SK-N-SH treated with all-trans-retinoic acid at 6 μM for 48 hours (cell line): Measurements from ENCODE around the gene ERVK3-1.

ENCODE experiments used
- ATAC-seq: fragments of 200-7000 bp; cut with Tn5 transposase; 3 replicates; pipeline ENCODE4 v1.9.1; 2020; ENCODE audit warnings: mild to moderate bottlenecking, moderate library complexity
- ARNTL ChIP-seq: fragments of 450-650 bp; formaldehyde crosslinking; IDR thresholded peaks from 2 replicates; pipeline ENCODE4 v1.5.0; 2020; ENCODE audit warnings: low read depth, mild to moderate bottlenecking, moderate library complexity, borderline replicate concordance
- BACH2 ChIP-seq: fragments of 250-450 bp; sonication (Bioruptor Pico); IDR thresholded peaks from 2 replicates; pipeline ENCODE4 v1.9.0; 2021; ENCODE audit warnings: mild to moderate bottlenecking, borderline replicate concordance
- CSDC2 ChIP-seq: fragments of 250-450 bp; sonication (Bioruptor Pico); IDR thresholded peaks from 2 replicates; pipeline ENCODE4 v1.5.0; 2020; ENCODE audit warnings: mild to moderate bottlenecking, moderate library complexity
- CSRNP3 ChIP-seq: fragments of 250-450 bp; sonication (Bioruptor Pico); IDR thresholded peaks from 2 replicates; pipeline ENCODE4 v1.5.1; 2021; ENCODE audit warnings: mild to moderate bottlenecking, moderate library complexity
- ESRRG ChIP-seq: fragments of 250-450 bp; sonication (Bioruptor Pico); IDR thresholded peaks from 2 replicates; pipeline ENCODE4 v1.6.1; 2021; ENCODE audit warnings: mild to moderate bottlenecking
- GLIS3 ChIP-seq: fragments of 250-450 bp; sonication (Bioruptor Pico); IDR thresholded peaks from 2 replicates; pipeline ENCODE4 v1.5.0; 2020; ENCODE audit warnings: mild to moderate bottlenecking, moderate library complexity
- ISL1 ChIP-seq: fragments of 250-450 bp; sonication (Bioruptor Pico); IDR thresholded peaks from 2 replicates; pipeline ENCODE4 v2.1.2; 2022; ENCODE audit warnings: mild to moderate bottlenecking, moderate library complexity
- OSR1 ChIP-seq: fragments of 250-450 bp; sonication (Bioruptor Pico); IDR thresholded peaks from 2 replicates; pipeline ENCODE4 v1.8.0; 2022; ENCODE audit warnings: moderate library complexity, mild to moderate bottlenecking, inconsistent platforms
- PATZ1 ChIP-seq: fragments of 250-450 bp; sonication (Bioruptor Pico); IDR thresholded peaks from 2 replicates; pipeline ENCODE4 v1.8.0; 2020; ENCODE audit warnings: mild to moderate bottlenecking, moderate library complexity, borderline replicate concordance
- PPARA ChIP-seq: fragments of 250-450 bp; sonication (Bioruptor Pico); IDR thresholded peaks from 2 replicates; pipeline ENCODE4 v1.5.0; 2020; ENCODE audit warnings: mild to moderate bottlenecking, borderline replicate concordance
- SNAI2 ChIP-seq: fragments of 250-450 bp; sonication (Bioruptor Pico); IDR thresholded peaks from 2 replicates; pipeline ENCODE4 v1.5.0; 2020; ENCODE audit warnings: mild to moderate bottlenecking, moderate library complexity
- TCF4 ChIP-seq: fragments of 250-450 bp; sonication (Bioruptor Pico); IDR thresholded peaks from 2 replicates; pipeline ENCODE4 v1.8.0; 2021; ENCODE audit warnings: mild to moderate bottlenecking, moderate library complexity, borderline replicate concordance
- TOX ChIP-seq: fragments of 250-450 bp; sonication (Bioruptor Pico); IDR thresholded peaks from 2 replicates; pipeline ENCODE4 v1.8.0; 2021; ENCODE audit warnings: mild to moderate bottlenecking, moderate library complexity, borderline replicate concordance
- TSHZ2 ChIP-seq: fragments of 250-450 bp; sonication (Bioruptor Pico); IDR thresholded peaks from 2 replicates; pipeline ENCODE4 v1.5.0; 2020; ENCODE audit warnings: mild to moderate bottlenecking, moderate library complexity
- ZC3H10 ChIP-seq: fragments of 250-450 bp; sonication (Bioruptor Pico); IDR thresholded peaks from 2 replicates; pipeline ENCODE4 v1.5.1; 2021; ENCODE audit warnings: mild to moderate bottlenecking, moderate library complexity
- ZFP3 ChIP-seq: fragments of 250-450 bp; sonication (Bioruptor Pico); IDR thresholded peaks from 2 replicates; pipeline ENCODE4 v1.5.0; 2020; ENCODE audit warnings: mild to moderate bottlenecking, moderate library complexity
- ZFP30 ChIP-seq: fragments of 450-650 bp; formaldehyde crosslinking; IDR thresholded peaks from 2 replicates; pipeline ENCODE4 v1.5.0; 2022; ENCODE audit warnings: mild to moderate bottlenecking, moderate library complexity
- ZNF565 ChIP-seq: fragments of 450-650 bp; formaldehyde crosslinking; conservative IDR thresholded peaks from 2 replicates; pipeline ENCODE4 v1.5.0; 2020; ENCODE audit warnings: low read depth, mild to moderate bottlenecking, moderate library complexity
- ZNF70 ChIP-seq: fragments of 450-650 bp; formaldehyde crosslinking; IDR thresholded peaks from 2 replicates; pipeline ENCODE4 v1.5.0; 2020; ENCODE audit warnings: mild to moderate bottlenecking, moderate library complexity
- ZNF8 ChIP-seq: fragments of 450-650 bp; formaldehyde crosslinking; IDR thresholded peaks from 2 replicates; pipeline ENCODE4 v1.5.0; 2020; ENCODE audit warnings: mild to moderate bottlenecking, moderate library complexity

ERVK3-1 gene

GRCh38 chr19:58275564-58275963 lies 29.6 kb upstream of the ERVK3-1 start:
- TF ChIP-seq GLIS3 (CRISPR knock-in tag), result no peak
- no peak for TF ChIP-seq ESRRG (CRISPR knock-in tag)
- no peak for TF ChIP-seq ARNTL (CRISPR knock-in tag)
- TF ChIP-seq ZC3H10 (CRISPR knock-in tag), result no peak
- no peak for TF ChIP-seq ZNF70
- no peak for TF ChIP-seq TSHZ2
- no peak for TF ChIP-seq ISL1 (CRISPR knock-in tag)
- no peak for TF ChIP-seq BACH2
- no peak for TF ChIP-seq ZFP3
- no peak for TF ChIP-seq ZNF565 (CRISPR knock-in tag)
- TF ChIP-seq TOX (CRISPR knock-in tag), result no peak
- no peak for TF ChIP-seq SNAI2 (CRISPR knock-in tag)
- TF ChIP-seq PPARA (CRISPR knock-in tag), result no peak
- TF ChIP-seq, all 23 proteins: peak for 0
- ATAC-seq, result no peak

- no peak for ATAC-seq
- TF ChIP-seq TSHZ2, result no peak
- no peak for TF ChIP-seq ESRRG (CRISPR knock-in tag)
- TF ChIP-seq PPARA (CRISPR knock-in tag), result no peak
- TF ChIP-seq ZFP3, result no peak
- no peak for TF ChIP-seq TOX (CRISPR knock-in tag)
- TF ChIP-seq ZNF70, result no peak
- no peak for TF ChIP-seq OSR1 (CRISPR knock-in tag)
- no peak for TF ChIP-seq ZFP30
- TF ChIP-seq TCF4, result no peak
- no peak for TF ChIP-seq CSDC2 (CRISPR knock-in tag)
- no peak for TF ChIP-seq ZNF565 (CRISPR knock-in tag)
- no peak for TF ChIP-seq ARNTL (CRISPR knock-in tag)
Measured at GRCh38 chr19:58277197-58277596, 28.0 kb upstream of the ERVK3-1 start.

- no peak for ATAC-seq
- no peak for TF ChIP-seq ZNF8
- TF ChIP-seq TOX (CRISPR knock-in tag), result no peak
- TF ChIP-seq ZFP3, result no peak
- no peak for TF ChIP-seq BACH2
- TF ChIP-seq CSRNP3 (CRISPR knock-in tag), result no peak
- TF ChIP-seq PPARA (CRISPR knock-in tag), result no peak
- TF ChIP-seq PATZ1, result no peak
Measured at GRCh38 chr19:58277748-58278540, 27.2 kb upstream of the ERVK3-1 start.
